ENCODE data around the gene SGK1.
"Not testable (repeated sequence)": the region's sequence is repeated elsewhere in the genome, so short reads cannot be mapped to it uniquely, and the experiment has no call there.

The SGK1 gene

GRCh38 chr6:134245706-134246105 lies 72.2 kb downstream of the SGK1 start:
- no peak for TF ChIP-seq CTCF (conservative IDR thresholded peaks at IDR 0.05; ENCODE audit: control insufficient read depth, insufficient read depth, low read depth, low read length)
- H3K4me3 ChIP-seq (ENCODE audit: control insufficient read depth, low read depth, low read length): no peak overlapping the region
- no peak for DNase-seq (ENCODE audit: low read depth)

- H3K4me3 ChIP-seq (ENCODE audit: control insufficient read depth, low read depth, low read length): no peak overlapping the region
- peak; percentile 67 for DNase-seq (ENCODE audit: low read depth)
- TF ChIP-seq CTCF (conservative IDR thresholded peaks at IDR 0.05; ENCODE audit: control insufficient read depth, insufficient read depth, low read depth, low read length): no peak
Observed at GRCh38 chr6:134245041-134245440, 72.9 kb downstream of the SGK1 start.

GRCh38 chr6:134240665-134241431 lies 77.1 kb downstream of the SGK1 start:
- no peak for TF ChIP-seq CTCF (conservative IDR thresholded peaks at IDR 0.05; ENCODE audit: control insufficient read depth, insufficient read depth, low read depth, low read length)

DNA sequence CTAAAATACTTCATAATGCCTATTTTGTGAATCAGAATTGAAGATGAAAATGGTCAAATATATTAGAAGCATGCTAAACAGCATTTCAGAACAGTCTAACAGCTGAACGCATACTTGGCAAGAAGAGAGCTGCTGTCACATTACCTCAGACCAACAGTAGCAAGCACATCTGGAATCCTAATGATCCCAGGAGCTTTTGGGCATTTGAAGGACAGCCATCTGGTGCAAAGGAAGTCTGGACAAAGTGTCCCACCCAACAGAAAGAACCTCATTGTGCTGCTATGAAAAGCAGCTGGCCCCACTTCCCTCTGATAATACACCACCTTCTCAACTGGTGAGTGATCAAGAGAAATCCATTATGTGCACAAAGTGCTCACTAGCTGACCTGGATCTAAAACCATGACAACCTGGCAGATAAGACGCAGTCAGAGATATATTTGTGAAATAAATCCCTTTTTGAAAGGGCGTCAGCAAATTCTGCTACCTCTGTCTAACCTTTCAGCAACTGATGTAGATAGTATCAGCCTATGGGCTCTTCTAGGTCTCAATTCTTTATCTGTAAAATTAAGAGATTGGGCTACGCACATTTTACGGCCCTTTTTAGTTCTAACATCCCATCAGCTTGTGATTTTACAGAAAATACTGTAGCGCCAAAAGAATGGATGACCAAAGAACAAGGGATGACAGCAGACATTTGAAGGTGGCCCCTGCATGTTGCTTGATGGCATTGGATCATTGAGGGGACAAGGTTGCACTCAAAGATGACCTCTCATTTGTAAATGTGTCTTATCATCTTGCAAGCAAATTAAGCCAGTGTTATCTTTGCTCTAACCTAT lies 78.7 kb downstream of the SGK1 start:
- no peak for DNase-seq (ENCODE audit: low read depth)
- TF ChIP-seq CTCF (conservative IDR thresholded peaks at IDR 0.05; ENCODE audit: control insufficient read depth, insufficient read depth, low read depth, low read length): no peak
- H3K4me3 ChIP-seq (ENCODE audit: control insufficient read depth, low read depth, low read length): no peak overlapping the region

More at GRCh38 chr6:134240665-134241431, 77.1 kb downstream of the SGK1 start:
- DNase-seq (ENCODE audit: low read depth): no peak
- H3K4me3 ChIP-seq (ENCODE audit: control insufficient read depth, low read depth, low read length): no peak overlapping the region

DNA sequence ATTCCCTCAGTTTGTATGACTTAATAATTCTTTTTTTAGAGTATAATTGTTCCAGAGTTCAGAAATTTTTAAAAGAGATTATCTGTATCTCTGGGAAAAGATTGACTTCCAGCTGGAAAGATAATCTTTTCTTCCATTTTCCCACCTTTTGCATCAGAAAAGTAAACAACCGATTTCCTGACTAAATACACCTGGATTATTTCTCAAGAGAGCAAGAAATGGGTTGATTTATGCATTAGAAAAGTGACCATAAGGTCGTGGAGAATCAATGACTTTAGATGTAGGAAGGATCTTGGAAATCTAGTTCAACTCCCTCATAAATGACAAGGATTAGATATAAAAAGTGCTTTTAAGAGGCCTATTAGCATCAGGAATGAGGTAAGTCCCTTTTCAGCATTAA lies 79.9 kb downstream of the SGK1 start:
- no peak for TF ChIP-seq CTCF (conservative IDR thresholded peaks at IDR 0.05; ENCODE audit: control insufficient read depth, insufficient read depth, low read depth, low read length)

GRCh38 chr6:134235937-134236751 lies 81.8 kb downstream of the SGK1 start:
- no peak overlapping the region for H3K4me3 ChIP-seq (ENCODE audit: control insufficient read depth, low read depth, low read length)
- DNase-seq (ENCODE audit: low read depth): peak; percentile 76
- TF ChIP-seq CTCF (conservative IDR thresholded peaks at IDR 0.05; ENCODE audit: control insufficient read depth, insufficient read depth, low read depth, low read length): no peak

More for the DNA sequence above, 79.9 kb downstream of the SGK1 start:
- no peak overlapping the region for H3K4me3 ChIP-seq (ENCODE audit: control insufficient read depth, low read depth, low read length)
- DNase-seq (ENCODE audit: low read depth): no peak

GRCh38 chr6:134235334-134235733 lies 82.6 kb downstream of the SGK1 start:
- H3K4me3 ChIP-seq (ENCODE audit: control insufficient read depth, low read depth, low read length); DNase-seq (ENCODE audit: low read depth): not testable (repeated sequence)
